ENCODE data around the gene ACP2.

- TF ChIP-seq CTBP1 (IDR thresholded peaks at IDR 0.05; ENCODE audit: borderline replicate concordance), result no peak
- TF ChIP-seq SUZ12 (IDR thresholded peaks at IDR 0.05), result no peak
- TF ChIP-seq, protein P1, sequence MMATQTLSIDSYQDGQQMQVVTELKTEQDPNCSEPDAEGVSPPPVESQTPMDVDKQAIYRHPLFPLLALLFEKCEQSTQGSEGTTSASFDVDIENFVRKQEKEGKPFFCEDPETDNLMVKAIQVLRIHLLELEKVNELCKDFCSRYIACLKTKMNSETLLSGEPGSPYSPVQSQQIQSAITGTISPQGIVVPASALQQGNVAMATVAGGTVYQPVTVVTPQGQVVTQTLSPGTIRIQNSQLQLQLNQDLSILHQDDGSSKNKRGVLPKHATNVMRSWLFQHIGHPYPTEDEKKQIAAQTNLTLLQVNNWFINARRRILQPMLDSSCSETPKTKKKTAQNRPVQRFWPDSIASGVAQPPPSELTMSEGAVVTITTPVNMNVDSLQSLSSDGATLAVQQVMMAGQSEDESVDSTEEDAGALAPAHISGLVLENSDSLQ (IDR thresholded peaks at IDR 0.05), result no peak
Measured at GRCh38 chr11:47256374-47256773, 7.8 kb upstream of the ACP2 start.
